Subcutaneous abdominal adipose tissue (tissue), 5 donors: ENCODE data around the gene SNX9.
"Not testable (repeated sequence)": the region's sequence is repeated elsewhere in the genome, so short reads cannot be mapped to it uniquely, and the experiment has no call there.

Experiments used
- H3K27ac ChIP-seq: one replicate; pipeline ENCODE4 v1.7.0; 2013; ENCODE audit warnings: low read depth, mild to moderate bottlenecking, inconsistent platforms, low read length, moderate library complexity
- H3K27me3 ChIP-seq, 5 donors: one replicate each; pipeline ENCODE4 v1.7.0; 2013; ENCODE audit warnings: low read length in 5 of 5, inconsistent platforms in 1 of 5; ENCODE audit not compliant: control insufficient read depth in 5 of 5, insufficient read depth in 4 of 5
- H3K36me3 ChIP-seq, 5 donors: one replicate each; pipeline ENCODE4 v1.7.0; 2013; ENCODE audit warnings: low read length in 5 of 5; ENCODE audit not compliant: control insufficient read depth in 5 of 5, insufficient read depth in 5 of 5
- H3K4me1 ChIP-seq, 5 donors: one replicate each; pipeline ENCODE4 v1.7.0; 2013; ENCODE audit warnings: low read length in 5 of 5, mild to moderate bottlenecking in 3 of 5, moderate library complexity in 1 of 5; ENCODE audit not compliant: control insufficient read depth in 5 of 5, insufficient read depth in 5 of 5
- H3K4me3 ChIP-seq, 5 donors: one replicate each; pipeline ENCODE4 v1.7.0; 2013; ENCODE audit warnings: low read length in 5 of 5, low read depth in 1 of 5
- H3K9ac ChIP-seq, 5 donors: one replicate each; pipeline ENCODE4 v1.7.0; 2013; ENCODE audit warnings: low read length in 5 of 5, mild to moderate bottlenecking in 4 of 5, moderate library complexity in 3 of 5
- H3K9me3 ChIP-seq, 5 donors: one replicate each; pipeline ENCODE4 v1.7.0; 2013; ENCODE audit warnings: low read length in 5 of 5; ENCODE audit not compliant: control insufficient read depth in 5 of 5
- donor health status: healthy.
- donor health status: healthy.
- donor health status: healthy.
- donor health status: healthy.
- donor health status: healthy.

Gene SNX9

GRCh38 chr6:157853902-157854502 is 31.0 kb downstream of the SNX9 start:
- Histone ChIP-seq H3K9ac (no peak overlapping the region), H3K27ac (no peak overlapping the region), H3K27me3 (no peaks in the 10 kb centered on the region), H3K4me3 (no peak overlapping the region), H3K9me3 (peaks cover 0 to 21% (median 10%) of the 10 kb centered on the region in 5 donors), H3K4me1 (peaks cover 0 to 23% (median 18%) of the 10 kb centered on the region in 5 donors), H3K36me3 (no peaks in the 10 kb centered on the region)

DNA sequence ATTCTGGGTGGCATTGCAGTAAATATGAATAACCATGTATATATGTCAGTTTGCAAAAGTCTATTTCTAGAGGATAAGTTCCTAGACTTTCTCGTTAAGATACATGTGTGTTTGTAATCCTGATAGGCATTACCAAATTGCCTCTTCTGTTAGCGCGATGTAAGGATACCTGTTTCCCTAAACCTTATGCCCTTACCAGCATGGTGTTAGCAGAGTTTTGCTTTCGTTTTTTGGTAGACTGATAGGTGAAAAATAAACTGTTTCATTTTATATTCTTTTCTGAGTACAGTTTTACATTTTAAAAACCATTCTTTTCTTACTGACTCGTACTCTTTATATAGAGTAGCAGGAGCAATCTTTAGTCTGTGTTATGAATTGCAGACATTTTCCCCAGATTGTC is 32.3 kb downstream of the SNX9 start:
- no peak overlapping the region for H3K27ac ChIP-seq

DNA sequence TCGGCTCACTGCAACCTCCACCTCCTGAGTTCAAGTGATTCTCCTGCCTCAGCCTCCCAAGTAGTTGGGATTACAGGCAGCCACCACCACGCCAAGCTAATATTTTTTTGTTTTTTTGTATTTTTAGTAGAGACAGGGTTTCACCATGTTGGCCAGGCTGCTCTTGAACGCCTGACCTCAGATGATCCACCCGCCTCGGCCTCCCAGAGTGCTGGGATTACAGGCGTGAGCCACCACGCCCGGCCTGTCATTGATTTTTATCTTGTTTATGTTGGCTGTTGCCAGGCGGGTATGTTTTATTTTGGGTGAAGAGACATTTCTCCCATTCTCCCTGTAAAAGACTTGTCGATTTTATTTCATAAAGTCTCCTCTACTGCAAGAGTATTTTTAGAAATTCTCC is 32.8 kb downstream of the SNX9 start:
- H3K27ac ChIP-seq, H3K4me3 ChIP-seq, H3K36me3 ChIP-seq, H3K9ac ChIP-seq, H3K27me3 ChIP-seq: not testable (repeated sequence)
- peaks cover 2 to 15% (median 12%) of the 10 kb centered on the region in 5 donors for H3K4me1 ChIP-seq
- H3K9me3 ChIP-seq, result peaks cover 0 to 21% (median 10%) of the 10 kb centered on the region in 5 donors

More for the DNA sequence above, 32.3 kb downstream of the SNX9 start:
- Histone ChIP-seq H3K36me3 (no peaks in the 10 kb centered on the region), H3K9ac (no peak overlapping the region), H3K4me1 (peaks cover 0 to 16% (median 13%) of the 10 kb centered on the region in 5 donors), H3K4me3 (no peak overlapping the region), H3K27me3 (no peaks in the 10 kb centered on the region), H3K9me3 (peaks cover 0 to 21% (median 10%) of the 10 kb centered on the region in 5 donors)

DNA sequence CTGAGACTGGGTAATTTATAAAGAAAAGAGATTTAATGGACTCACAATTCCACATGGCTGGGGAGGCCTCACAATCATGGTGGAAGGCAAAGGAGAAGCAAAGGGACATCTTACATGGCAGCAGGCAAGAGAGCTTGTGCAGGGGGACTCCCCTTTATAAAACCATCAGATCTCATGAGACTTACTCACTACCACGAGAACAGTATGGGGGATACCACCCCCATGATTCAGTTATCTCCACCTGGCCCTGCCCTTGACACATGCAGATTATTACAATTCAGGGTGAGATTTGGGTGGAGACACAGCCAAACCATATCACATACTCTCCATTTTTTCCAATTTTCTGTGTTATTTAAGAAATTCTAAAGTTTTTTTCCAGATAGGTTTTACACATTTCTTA is 35.6 kb downstream of the SNX9 start:
- H3K27ac ChIP-seq, H3K27me3 ChIP-seq, H3K36me3 ChIP-seq, H3K9me3 ChIP-seq, H3K4me3 ChIP-seq, H3K9ac ChIP-seq: not testable (repeated sequence)
- H3K4me1 ChIP-seq, result peaks cover 4 to 25% (median 19%) of the 10 kb centered on the region in 5 donors

DNA sequence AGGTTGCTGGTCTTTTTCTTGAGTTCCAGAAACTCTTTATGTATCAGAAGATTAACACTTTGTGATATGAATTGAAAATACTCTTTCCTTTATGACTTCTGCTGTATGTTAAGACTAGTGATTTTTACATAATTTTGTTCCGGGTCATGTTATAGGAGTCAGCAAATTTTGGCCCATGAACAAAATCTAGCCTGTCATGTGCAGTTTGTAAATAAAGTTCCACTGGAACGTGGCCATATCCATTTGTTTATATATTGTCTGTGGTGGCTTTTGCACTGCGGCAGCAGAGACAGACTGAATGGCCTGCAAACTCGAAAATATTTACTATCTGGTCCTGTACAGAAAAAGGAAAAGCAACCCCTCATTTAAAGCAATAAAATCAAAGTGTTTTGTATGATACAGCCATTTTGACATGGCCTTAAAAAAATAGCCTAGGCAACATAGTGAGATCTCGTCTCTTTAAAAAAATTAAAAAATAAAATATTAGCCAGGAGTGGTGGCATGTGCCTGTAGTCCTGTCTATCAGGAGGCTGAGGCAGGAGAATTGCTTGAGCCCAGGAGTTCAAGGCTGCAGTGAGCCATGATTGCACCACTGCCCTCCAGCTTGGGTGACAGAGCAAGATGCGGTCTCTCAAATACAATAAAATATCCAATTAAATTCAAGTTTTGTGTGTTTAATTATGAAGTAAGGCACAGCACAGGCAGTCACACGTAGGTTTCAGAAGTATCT is 36.9 kb downstream of the SNX9 start:
- H3K9ac ChIP-seq, result no peak overlapping the region
- H3K27ac ChIP-seq, result no peak overlapping the region
- H3K36me3 ChIP-seq, result peaks cover 0 to 2% (median 0%) of the 10 kb centered on the region in 5 donors
- no peaks in the 10 kb centered on the region for H3K9me3 ChIP-seq
- H3K4me3 ChIP-seq, result no peak overlapping the region
- H3K4me1 ChIP-seq, result peaks cover 4 to 25% (median 19%) of the 10 kb centered on the region in 5 donors
- no peaks in the 10 kb centered on the region for H3K27me3 ChIP-seq

GRCh38 chr6:157860505-157860991 is 37.5 kb downstream of the SNX9 start:
- Histone ChIP-seq H3K4me3 (no peak overlapping the region), H3K9ac (peak overlapping the region in 1 of 5 donors; percentile 51), H3K27me3 (no peaks in the 10 kb centered on the region), H3K27ac (no peak overlapping the region), H3K36me3 (peaks cover 0 to 2% (median 0%) of the 10 kb centered on the region in 5 donors), H3K9me3 (no peaks in the 10 kb centered on the region), H3K4me1 (peaks cover 4 to 25% (median 19%) of the 10 kb centered on the region in 5 donors)

GRCh38 chr6:157861184-157861583 is 38.1 kb downstream of the SNX9 start:
- no peaks in the 10 kb centered on the region for H3K27me3 ChIP-seq
- peaks cover 4 to 25% (median 19%) of the 10 kb centered on the region in 5 donors for H3K4me1 ChIP-seq
- H3K36me3 ChIP-seq, result peaks cover 0 to 2% (median 0%) of the 10 kb centered on the region in 5 donors
- no peak overlapping the region for H3K4me3 ChIP-seq
- no peak overlapping the region for H3K9ac ChIP-seq
- H3K27ac ChIP-seq, result no peak overlapping the region
- no peaks in the 10 kb centered on the region for H3K9me3 ChIP-seq

DNA sequence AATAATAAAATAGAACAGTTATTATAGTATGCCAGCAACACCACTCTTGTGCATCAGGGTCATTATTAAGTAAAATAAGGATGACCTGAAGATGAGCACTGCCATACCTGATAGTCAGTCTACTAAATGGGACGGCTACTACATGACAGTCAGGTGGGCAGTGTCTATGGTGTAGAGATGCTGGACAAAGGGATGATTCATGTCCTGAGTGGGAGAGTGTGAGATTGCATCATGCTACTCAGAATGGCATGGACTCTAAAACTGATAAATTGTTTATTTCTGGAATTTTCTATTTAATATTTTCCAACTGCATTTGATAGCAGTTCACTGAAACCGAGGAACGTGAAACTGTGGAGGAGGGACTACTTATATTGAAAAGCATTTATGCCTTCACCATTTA is 38.8 kb downstream of the SNX9 start:
- Histone ChIP-seq H3K4me1 (peaks cover 4 to 28% (median 19%) of the 10 kb centered on the region in 5 donors), H3K4me3 (no peak overlapping the region), H3K27ac (no peak overlapping the region), H3K27me3 (no peaks in the 10 kb centered on the region), H3K9me3 (no peaks in the 10 kb centered on the region), H3K9ac (no peak overlapping the region), H3K36me3 (peaks cover 0 to 2% (median 0%) of the 10 kb centered on the region in 5 donors)

- Histone ChIP-seq H3K27me3 (no peaks in the 10 kb centered on the region), H3K9ac (no peak overlapping the region), H3K4me3 (no peak overlapping the region), H3K4me1 (peaks cover 4 to 37% (median 28%) of the 10 kb centered on the region in 5 donors), H3K36me3 (peaks cover 0 to 2% (median 0%) of the 10 kb centered on the region in 5 donors), H3K9me3 (no peaks in the 10 kb centered on the region), H3K27ac (no peak overlapping the region)
These were observed 39.7 kb downstream of the SNX9 start for GRCh38 chr6:157862706-157863105.

- Histone ChIP-seq H3K4me1 (peaks cover 7 to 50% (median 38%) of the 10 kb centered on the region in 5 donors), H3K27me3 (no peaks in the 10 kb centered on the region), H3K4me3 (no peak overlapping the region), H3K9me3 (no peaks in the 10 kb centered on the region), H3K9ac (no peak overlapping the region), H3K36me3 (peaks cover 0 to 8% (median 6%) of the 10 kb centered on the region in 5 donors), H3K27ac (no peak overlapping the region)
These were observed 41.2 kb downstream of the SNX9 start for GRCh38 chr6:157864185-157864761.
